ENCODE data around the gene EFHC2.

The EFHC2 gene

DNA sequence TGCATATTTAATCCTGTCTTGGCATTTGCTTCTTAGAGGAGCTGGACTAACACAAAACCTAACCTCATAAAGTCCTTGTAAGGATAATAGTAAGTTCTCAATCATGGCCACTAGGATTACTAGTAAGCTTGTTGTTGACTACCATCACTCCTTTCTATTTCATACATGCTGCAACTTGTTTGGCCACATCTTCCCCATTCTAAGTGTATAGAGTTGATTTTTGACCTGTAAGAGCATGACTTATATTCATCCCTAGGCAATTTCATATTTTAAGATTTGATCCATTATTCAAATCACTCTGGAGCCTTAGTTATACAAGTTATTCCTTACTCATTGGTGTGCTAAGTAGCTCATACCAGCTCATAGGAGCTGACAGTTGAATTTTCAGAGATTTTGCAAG lies 109.4 kb downstream of the EFHC2 start:
- Histone ChIP-seq H3K4me3 (ENCODE audit: low read length) (no peak overlapping the region), H3K9ac (ENCODE audit: low read depth, low read length) (no peak overlapping the region), H3K4me1 (ENCODE audit: insufficient read depth, low read length) (no peaks in the 10 kb centered on the region), H3K27ac (ENCODE audit: low read depth, low read length) (no peak overlapping the region), H3K36me3 (ENCODE audit: insufficient read depth, low read length) (no peaks in the 10 kb centered on the region), H3K27me3 (ENCODE audit: insufficient read depth, low read length) (no peaks in the 10 kb centered on the region), H3K9me3 (ENCODE audit: insufficient read depth, low read depth, low read length) (no peaks in the 10 kb centered on the region)

DNA sequence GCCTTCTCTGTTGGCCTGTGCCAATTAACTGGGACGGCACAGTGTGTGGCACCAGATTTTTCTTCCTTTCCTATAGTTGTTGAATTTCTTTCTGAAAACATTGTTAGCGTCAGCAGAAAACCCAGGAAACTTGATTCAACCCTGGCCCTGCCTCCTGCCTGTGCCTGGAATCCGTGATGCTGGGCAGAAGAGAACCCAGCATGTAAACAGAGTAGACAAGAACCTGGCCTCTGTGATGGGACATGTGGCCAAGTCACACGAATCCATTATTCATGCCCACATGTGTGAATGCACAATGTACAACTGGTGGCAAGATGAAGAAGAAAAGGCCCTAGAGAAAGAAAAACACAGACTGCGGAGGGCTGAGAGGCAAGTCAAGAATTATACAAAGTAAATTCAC lies 111.4 kb downstream of the EFHC2 start:
- Histone ChIP-seq H3K27ac (ENCODE audit: low read depth, low read length) (no peak overlapping the region), H3K27me3 (ENCODE audit: insufficient read depth, low read length) (no peaks in the 10 kb centered on the region), H3K4me3 (ENCODE audit: low read length) (no peak overlapping the region), H3K9me3 (ENCODE audit: insufficient read depth, low read depth, low read length) (no peaks in the 10 kb centered on the region), H3K36me3 (ENCODE audit: insufficient read depth, low read length) (no peaks in the 10 kb centered on the region), H3K9ac (ENCODE audit: low read depth, low read length) (no peak overlapping the region), H3K4me1 (ENCODE audit: insufficient read depth, low read length) (peaks cover 9% of the 10 kb centered on the region; the same call in 1 of the 2 replicates)
- WGBS: 96% methylated on average over 3 of the region's 5 CpGs

DNA sequence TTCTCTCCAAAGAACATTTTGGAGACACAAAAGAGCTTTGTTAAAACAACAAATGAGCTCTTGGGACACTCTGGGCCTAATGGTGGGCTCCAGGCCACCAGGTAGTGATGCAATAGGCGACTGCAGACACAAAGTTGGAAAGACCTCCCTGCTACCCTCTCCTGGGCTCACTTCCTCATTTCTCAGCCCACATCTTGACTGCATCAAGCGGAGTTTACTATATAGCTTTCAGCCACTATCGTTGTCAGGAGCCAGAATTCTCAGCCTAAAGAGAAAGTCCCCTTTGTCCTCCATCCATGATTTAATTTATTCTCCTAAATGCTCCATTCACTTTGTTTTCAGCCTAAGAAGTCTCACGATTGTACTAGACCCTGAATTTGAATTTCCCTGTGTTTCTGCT lies 114.9 kb downstream of the EFHC2 start:
- Histone ChIP-seq H3K9ac (ENCODE audit: low read depth, low read length) (no peak overlapping the region), H3K27ac (ENCODE audit: low read depth, low read length) (no peak overlapping the region), H3K27me3 (ENCODE audit: insufficient read depth, low read length) (no peaks in the 10 kb centered on the region), H3K9me3 (ENCODE audit: insufficient read depth, low read depth, low read length) (no peaks in the 10 kb centered on the region), H3K4me1 (ENCODE audit: insufficient read depth, low read length) (peaks cover 9% of the 10 kb centered on the region; the same call in 1 of the 2 replicates), H3K4me3 (ENCODE audit: low read length) (no peak overlapping the region), H3K36me3 (ENCODE audit: insufficient read depth, low read length) (no peaks in the 10 kb centered on the region)
- WGBS: 96% methylated on average over 4 of the region's 4 CpGs

GRCh38 chrX:44227991-44228390 lies 115.5 kb downstream of the EFHC2 start:
- Histone ChIP-seq H3K4me3 (ENCODE audit: low read length) (no peak overlapping the region), H3K4me1 (ENCODE audit: insufficient read depth, low read length) (peaks cover 9% of the 10 kb centered on the region; the same call in 1 of the 2 replicates)

DNA sequence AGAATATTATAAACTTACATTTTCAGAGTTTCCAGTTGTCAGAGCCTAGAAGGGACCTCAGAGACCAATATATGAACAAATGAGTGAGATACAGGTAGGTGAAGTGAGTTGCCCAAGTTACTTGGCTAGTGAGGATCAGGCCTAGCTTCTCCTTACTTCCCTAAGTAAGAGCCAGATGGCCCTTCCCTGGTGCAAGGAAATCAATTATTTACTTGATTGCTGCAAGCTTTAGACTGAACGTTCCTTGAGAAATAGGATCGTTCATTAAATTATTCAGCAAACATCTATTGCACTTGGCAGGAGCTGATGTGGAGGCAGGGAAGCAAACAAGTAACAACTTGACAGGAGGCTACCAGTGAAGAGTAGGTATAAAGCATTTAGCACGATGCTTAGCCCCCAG lies 117.8 kb downstream of the EFHC2 start:
- Histone ChIP-seq H3K9ac (ENCODE audit: low read depth, low read length) (no peak overlapping the region), H3K27me3 (ENCODE audit: insufficient read depth, low read length) (no peaks in the 10 kb centered on the region), H3K4me3 (ENCODE audit: low read length) (no peak overlapping the region), H3K9me3 (ENCODE audit: insufficient read depth, low read depth, low read length) (no peaks in the 10 kb centered on the region), H3K36me3 (ENCODE audit: insufficient read depth, low read length) (no peaks in the 10 kb centered on the region), H3K4me1 (ENCODE audit: insufficient read depth, low read length) (peaks cover 9% of the 10 kb centered on the region; the same call in 1 of the 2 replicates), H3K27ac (ENCODE audit: low read depth, low read length) (no peak overlapping the region)
- WGBS: 97% methylated on average over 3 of the region's 3 CpGs

More at GRCh38 chrX:44227991-44228390, 115.5 kb downstream of the EFHC2 start:
- H3K9ac ChIP-seq (ENCODE audit: low read depth, low read length): no peak overlapping the region
- WGBS: 86% methylated on average over 4 of the region's 5 CpGs
- H3K36me3 ChIP-seq (ENCODE audit: insufficient read depth, low read length): no peaks in the 10 kb centered on the region
- no peaks in the 10 kb centered on the region for H3K9me3 ChIP-seq (ENCODE audit: insufficient read depth, low read depth, low read length)
- H3K27me3 ChIP-seq (ENCODE audit: insufficient read depth, low read length): no peaks in the 10 kb centered on the region
- no peak overlapping the region for H3K27ac ChIP-seq (ENCODE audit: low read depth, low read length)

DNA sequence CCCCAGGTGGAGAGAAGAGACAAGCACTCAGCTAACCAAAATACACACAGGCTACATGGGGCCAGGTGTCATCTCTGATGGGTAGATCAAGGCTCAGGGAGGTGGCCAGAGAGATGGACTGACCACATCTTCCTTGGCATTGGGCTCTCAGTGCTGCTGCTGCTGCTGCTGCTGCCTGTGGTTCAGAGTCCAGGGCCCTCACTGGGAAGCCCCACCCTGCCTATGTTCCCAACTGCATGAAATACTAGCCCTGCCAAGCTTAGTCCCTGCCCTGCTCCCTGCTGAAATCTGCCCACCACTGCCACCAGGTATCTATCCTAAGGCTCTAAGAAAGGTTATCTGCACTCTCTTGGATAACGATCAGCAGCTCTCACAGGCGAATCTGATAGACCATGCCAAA lies 118.7 kb downstream of the EFHC2 start:
- Histone ChIP-seq H3K9ac (ENCODE audit: low read depth, low read length) (no peak overlapping the region), H3K36me3 (ENCODE audit: insufficient read depth, low read length) (no peaks in the 10 kb centered on the region), H3K4me1 (ENCODE audit: insufficient read depth, low read length) (peaks cover 9% of the 10 kb centered on the region; the same call in 1 of the 2 replicates), H3K9me3 (ENCODE audit: insufficient read depth, low read depth, low read length) (no peaks in the 10 kb centered on the region), H3K27ac (ENCODE audit: low read depth, low read length) (no peak overlapping the region), H3K27me3 (ENCODE audit: insufficient read depth, low read length) (no peaks in the 10 kb centered on the region), H3K4me3 (ENCODE audit: low read length) (no peak overlapping the region)
- WGBS: 92% methylated on average over 2 of the region's 2 CpGs

GRCh38 chrX:44223150-44223549 lies 120.3 kb downstream of the EFHC2 start:
- no peaks in the 10 kb centered on the region for H3K36me3 ChIP-seq (ENCODE audit: insufficient read depth, low read length)
- whole genome bisulfite sequencing: 91% methylated on average over 2 of the region's 2 CpGs

GRCh38 chrX:44218465-44218864 lies 125.0 kb downstream of the EFHC2 start:
- no peak overlapping the region for H3K27ac ChIP-seq (ENCODE audit: low read depth, low read length)
- H3K4me1 ChIP-seq (ENCODE audit: insufficient read depth, low read length): no peaks in the 10 kb centered on the region
- no peak overlapping the region for H3K4me3 ChIP-seq (ENCODE audit: low read length)
- WGBS: no CpG with 5 or more reads among the region's 3 CpGs
- H3K9me3 ChIP-seq (ENCODE audit: insufficient read depth, low read depth, low read length): no peaks in the 10 kb centered on the region
- H3K36me3 ChIP-seq (ENCODE audit: insufficient read depth, low read length): no peaks in the 10 kb centered on the region
- no peak overlapping the region for H3K9ac ChIP-seq (ENCODE audit: low read depth, low read length)
- H3K27me3 ChIP-seq (ENCODE audit: insufficient read depth, low read length): no peaks in the 10 kb centered on the region

More at GRCh38 chrX:44223150-44223549, 120.3 kb downstream of the EFHC2 start:
- Histone ChIP-seq H3K4me3 (ENCODE audit: low read length) (no peak overlapping the region), H3K27ac (ENCODE audit: low read depth, low read length) (no peak overlapping the region), H3K4me1 (ENCODE audit: insufficient read depth, low read length) (peaks cover 6% of the 10 kb centered on the region; the same call in 1 of the 2 replicates), H3K9ac (ENCODE audit: low read depth, low read length) (no peak overlapping the region), H3K9me3 (ENCODE audit: insufficient read depth, low read depth, low read length) (no peaks in the 10 kb centered on the region), H3K27me3 (ENCODE audit: insufficient read depth, low read length) (no peaks in the 10 kb centered on the region)

DNA sequence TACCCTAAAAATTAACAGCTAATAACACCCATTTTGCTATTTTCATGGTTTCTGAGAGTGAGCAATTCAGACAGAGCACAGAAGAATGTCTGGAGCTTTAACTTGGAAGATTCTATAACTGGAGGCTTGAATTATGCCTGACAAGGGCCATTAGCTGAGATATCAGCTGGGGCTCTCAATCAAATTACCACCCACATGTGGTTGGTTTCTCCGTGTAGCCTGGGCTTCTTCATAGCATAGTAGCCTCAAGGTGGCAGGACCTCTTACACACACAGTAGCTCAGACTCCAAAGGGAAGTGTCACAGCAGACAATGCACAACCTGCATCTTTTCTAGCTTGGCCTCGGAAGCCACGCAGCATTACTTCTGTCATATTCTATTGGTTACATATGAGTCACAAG lies 127.3 kb downstream of the EFHC2 start:
- Histone ChIP-seq H3K9ac (ENCODE audit: low read depth, low read length) (no peak overlapping the region), H3K9me3 (ENCODE audit: insufficient read depth, low read depth, low read length) (no peaks in the 10 kb centered on the region), H3K27ac (ENCODE audit: low read depth, low read length) (no peak overlapping the region), H3K27me3 (ENCODE audit: insufficient read depth, low read length) (no peaks in the 10 kb centered on the region), H3K36me3 (ENCODE audit: insufficient read depth, low read length) (no peaks in the 10 kb centered on the region), H3K4me3 (ENCODE audit: low read length) (no peak overlapping the region), H3K4me1 (ENCODE audit: insufficient read depth, low read length) (no peaks in the 10 kb centered on the region)
- WGBS: 97% methylated on average over 3 of the region's 3 CpGs

GRCh38 chrX:44203791-44204190 lies 139.7 kb downstream of the EFHC2 start:
- no peak overlapping the region for H3K4me3 ChIP-seq (ENCODE audit: low read length)
- 79% methylated on average over 1 of the region's 1 CpG for WGBS

GRCh38 chrX:44202596-44202995 lies 140.9 kb downstream of the EFHC2 start:
- H3K36me3 ChIP-seq (ENCODE audit: insufficient read depth, low read length): no peaks in the 10 kb centered on the region
- H3K27ac ChIP-seq (ENCODE audit: low read depth, low read length): no peak overlapping the region
- no peak overlapping the region for H3K4me3 ChIP-seq (ENCODE audit: low read length)
- H3K4me1 ChIP-seq (ENCODE audit: insufficient read depth, low read length): no peaks in the 10 kb centered on the region
- H3K27me3 ChIP-seq (ENCODE audit: insufficient read depth, low read length): no peaks in the 10 kb centered on the region
- no peaks in the 10 kb centered on the region for H3K9me3 ChIP-seq (ENCODE audit: insufficient read depth, low read depth, low read length)
- H3K9ac ChIP-seq (ENCODE audit: low read depth, low read length): no peak overlapping the region
- 100% methylated on average over 2 of the region's 2 CpGs for WGBS

More at GRCh38 chrX:44203791-44204190, 139.7 kb downstream of the EFHC2 start:
- no peaks in the 10 kb centered on the region for H3K9me3 ChIP-seq (ENCODE audit: insufficient read depth, low read depth, low read length)
- H3K27me3 ChIP-seq (ENCODE audit: insufficient read depth, low read length): no peaks in the 10 kb centered on the region
- no peaks in the 10 kb centered on the region for H3K36me3 ChIP-seq (ENCODE audit: insufficient read depth, low read length)
- no peak overlapping the region for H3K27ac ChIP-seq (ENCODE audit: low read depth, low read length)
- no peak overlapping the region for H3K9ac ChIP-seq (ENCODE audit: low read depth, low read length)
- H3K4me1 ChIP-seq (ENCODE audit: insufficient read depth, low read length): no peaks in the 10 kb centered on the region

DNA sequence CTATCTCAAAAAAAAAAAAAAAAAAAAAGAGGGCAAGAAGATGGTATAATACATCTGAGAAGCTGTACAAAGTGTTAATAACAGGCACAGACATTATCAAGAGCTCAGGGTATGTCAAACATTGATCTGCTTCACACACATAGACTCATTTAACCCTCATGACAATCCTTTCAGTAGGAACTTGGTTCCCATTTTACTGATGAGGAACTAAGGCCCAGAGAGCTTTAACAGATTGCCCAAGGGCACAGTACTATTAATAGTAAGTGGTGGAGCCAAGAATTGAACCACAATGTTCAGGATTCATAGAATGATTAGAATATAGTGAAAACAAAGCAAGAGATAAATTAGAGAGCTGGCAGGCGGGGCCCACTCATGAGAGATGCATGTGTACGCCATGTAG lies 154.4 kb downstream of the EFHC2 start:
- no peak overlapping the region for H3K4me3 ChIP-seq (ENCODE audit: low read length)
- H3K36me3 ChIP-seq (ENCODE audit: insufficient read depth, low read length): no peaks in the 10 kb centered on the region
- H3K27me3 ChIP-seq (ENCODE audit: insufficient read depth, low read length): no peaks in the 10 kb centered on the region
- no peaks in the 10 kb centered on the region for H3K4me1 ChIP-seq (ENCODE audit: insufficient read depth, low read length)
- no peak overlapping the region for H3K27ac ChIP-seq (ENCODE audit: low read depth, low read length)
- no peak overlapping the region for H3K9ac ChIP-seq (ENCODE audit: low read depth, low read length)
- H3K9me3 ChIP-seq (ENCODE audit: insufficient read depth, low read depth, low read length): no peaks in the 10 kb centered on the region
- 94% methylated on average over 2 of the region's 2 CpGs for WGBS

All from HUES64 (cell line).